PC-9 (cell line): Measurements from ENCODE around the gene CEP68. TPM values are rescaled to one million over a fixed set of nuclear protein-coding genes. Genes with fewer than 3 reads are reported as not detected.
"Not testable (repeated sequence)": the region's sequence is repeated elsewhere in the genome, so short reads cannot be mapped to it uniquely, and the experiment has no call there.

Experiments used
- BruUV-seq: library from RNA; stranded (reverse); fragments of 400-500 nt; replicated peaks from 2 replicates; lab custom pipeline; 2021; lab: Mats Ljungman, UMichigan
- CTCF ChIA-PET: fragments of 300-600 bp; sonication (Branson Sonifier 250); formaldehyde crosslinking; loops from one replicate; lab custom pipeline; 2022; ENCODE audit warnings: antibody characterized with exemption; lab: Charles Lee
- POLR2A ChIA-PET: fragments of 300-600 bp; sonication (Branson Sonifier 250); formaldehyde crosslinking; loops from one replicate; lab custom pipeline; 2022; ENCODE audit warnings: antibody characterized with exemption; ENCODE audit not compliant: unreplicated experiment; lab: Charles Lee
- DNase-seq, 2 experiments: peaks; one replicate each; pipeline versions ENCODE4 v3.0.0 to v3.0.0-alpha.2; 2015 to 2022; ENCODE audit warnings: mixed read lengths in 1 of 2
- H2AFZ ChIP-seq: fragments of 200-600 bp; sonication (generic); 2 replicates; pipeline ENCODE4 v1.8.1; 2017; ENCODE audit warnings: antibody characterized with exemption
- H3F3A ChIP-seq: fragments of 200-600 bp; sonication (generic); 2 replicates; pipeline ENCODE4 v1.8.1; 2017; ENCODE audit warnings: antibody characterized with exemption, mild to moderate bottlenecking, low read depth; ENCODE audit not compliant: insufficient read depth
- H3K27ac ChIP-seq: fragments of 200-600 bp; sonication (generic); 2 replicates; pipeline ENCODE4 v1.6.1; 2016; ENCODE audit warnings: mixed run types
- H3K27me3 ChIP-seq: fragments of 200-600 bp; sonication (generic); 2 replicates; pipeline ENCODE4 v1.6.1; 2016; ENCODE audit warnings: low read depth, mixed run types; ENCODE audit not compliant: insufficient read depth
- H3K36me3 ChIP-seq: fragments of 200-600 bp; sonication (generic); 2 replicates; pipeline ENCODE4 v1.6.1; 2016; ENCODE audit warnings: low read depth, mixed run types
- H3K4me1 ChIP-seq: fragments of 200-600 bp; sonication (generic); replicated peaks from 2 replicates; pipeline ENCODE4 v1.6.1; 2016; ENCODE audit warnings: mixed run types; ENCODE audit not compliant: insufficient read depth
- H3K4me2 ChIP-seq: fragments of 200-600 bp; sonication (generic); 2 replicates; pipeline ENCODE4 v1.6.1; 2017; ENCODE audit warnings: mixed run types
- H3K4me3 ChIP-seq: fragments of 200-600 bp; sonication (generic); 2 replicates; pipeline ENCODE4 v1.6.1; 2016; ENCODE audit warnings: mixed run types
- H3K79me2 ChIP-seq: fragments of 200-600 bp; sonication (generic); 2 replicates; pipeline ENCODE4 v1.6.1; 2017; ENCODE audit warnings: low read depth, mixed run types
- H3K9me2 ChIP-seq: fragments of 200-600 bp; sonication (generic); 2 replicates; pipeline ENCODE4 v1.8.1; 2017; ENCODE audit warnings: mild to moderate bottlenecking; ENCODE audit not compliant: insufficient read depth
- H3K9me3 ChIP-seq: fragments of 200-600 bp; sonication (generic); 2 replicates; pipeline ENCODE4 v1.8.1; 2016; ENCODE audit warnings: low read depth; ENCODE audit not compliant: insufficient read depth
- H4K20me1 ChIP-seq: fragments of 200-600 bp; sonication (generic); 2 replicates; pipeline ENCODE4 v1.8.1; 2017; ENCODE audit not compliant: insufficient read depth
- CTCF ChIP-seq: fragments of 200-600 bp; sonication (generic); conservative IDR thresholded peaks from 2 replicates; pipeline ENCODE4 v1.6.1; 2017; ENCODE audit warnings: mixed run types, antibody characterized with exemption, mild to moderate bottlenecking, moderate library complexity
- EZH2 ChIP-seq: fragments of 200-600 bp; sonication (generic); IDR thresholded peaks from 2 replicates; pipeline ENCODE4 v1.8.0; 2017; ENCODE audit warnings: antibody characterized with exemption, low read depth
- intact Hi-C: fragments of 100-400 bp; cut with micrococcal nuclease; formaldehyde crosslinking; loops from one replicate; pipeline ENCODE4 v1.10.0; 2022; ENCODE audit not compliant: unreplicated experiment
- total RNA-seq: library from RNA; stranded (reverse); gene quantifications from 2 replicates; pipeline ENCODE4 v1.2.3, GENCODE V29; 2021

CEP68 gene
- total RNA-seq, 1 experiment from 2014 or later: 10.8 TPM

GRCh38 chr2:65116645-65117044 lies 60.4 kb downstream of the CEP68 start:
- Histone ChIP-seq H3F3A (peaks cover 4% of the 10 kb centered on the region), H3K27me3 (no peaks in the 10 kb centered on the region), H4K20me1 (peaks cover 99% of the 10 kb centered on the region), H2AFZ (no peak overlapping the region), H3K79me2 (peaks cover 99% of the 10 kb centered on the region), H3K27ac (no peak overlapping the region), H3K36me3 (peaks cover 13% of the 10 kb centered on the region), H3K9me3 (no peaks in the 10 kb centered on the region), H3K4me2 (no peak overlapping the region), H3K9me2 (no peaks in the 10 kb centered on the region), H3K4me3 (no peak overlapping the region), H3K4me1 (no peaks in the 10 kb centered on the region)
- intact Hi-C loops: no loop called here
- no TSS peak for BruUV-seq
- no peak for DNase-seq
- ChIA-PET POLR2A (no interaction called here), CTCF (interaction anchor here (1.5 kb wide), 1 partner anchor 52 kb away, joined by 3 read pairs; no protein-coding TSS in a partner anchor)
- TF ChIP-seq CTCF: no peak
- no peak for TF ChIP-seq EZH2

GRCh38 chr2:65120990-65121693 lies 64.9 kb downstream of the CEP68 start:
- CTCF ChIA-PET: interaction anchor here (0.6 kb wide), 2 partner anchors 58 to 76 kb away, joined by 3 to 4 read pairs; no protein-coding TSS in a partner anchor
- peaks cover 99% of the 10 kb centered on the region for H4K20me1 ChIP-seq
- H3K4me3 ChIP-seq: no peak overlapping the region

GRCh38 chr2:65122313-65122712 lies 66.1 kb downstream of the CEP68 start:
- Histone ChIP-seq H4K20me1 (peaks cover 99% of the 10 kb centered on the region), H3K36me3 (peaks cover 9% of the 10 kb centered on the region), H3K27me3 (no peaks in the 10 kb centered on the region), H3K79me2 (peaks cover 100% of the 10 kb centered on the region), H3K4me1 (peaks cover 20% of the 10 kb centered on the region), H3K9me3 (no peaks in the 10 kb centered on the region), H3K4me2 (no peak overlapping the region), H3K27ac (no peak overlapping the region), H2AFZ (no peak overlapping the region), H3F3A (peaks cover 21% of the 10 kb centered on the region), H3K9me2 (no peaks in the 10 kb centered on the region), H3K4me3 (no peak overlapping the region)
- no TSS peak for BruUV-seq
- TF ChIP-seq EZH2 (no peak), CTCF (no peak)
- ChIA-PET POLR2A (interaction anchor here (0.6 to 0.7 kb wide), 2 partner anchors 67 to 242 kb away, joined by 8 to 11 read pairs; no protein-coding TSS in a partner anchor), CTCF (no interaction called here)
- DNase-seq: no peak
- intact Hi-C loops: no loop called here

More at GRCh38 chr2:65120990-65121693, 64.9 kb downstream of the CEP68 start:
- Histone ChIP-seq H3K9me2 (no peaks in the 10 kb centered on the region), H3K79me2 (peaks cover 100% of the 10 kb centered on the region), H2AFZ (no peak overlapping the region), H3K4me1 (peaks cover 8% of the 10 kb centered on the region; the same call in 1 of the 2 replicates), H3K9me3 (no peaks in the 10 kb centered on the region), H3F3A (peaks cover 21% of the 10 kb centered on the region), H3K27ac (no peak overlapping the region), H3K27me3 (no peaks in the 10 kb centered on the region), H3K4me2 (no peak overlapping the region), H3K36me3 (peaks cover 9% of the 10 kb centered on the region)
- no TSS peak for BruUV-seq
- DNase-seq: no peak
- POLR2A ChIA-PET: no interaction called here
- TF ChIP-seq CTCF (no peak), EZH2 (no peak)
- intact Hi-C loops: no loop called here

- H3K36me3 ChIP-seq, DNase-seq, H3K4me2 ChIP-seq, intact Hi-C loops, H3K9me3 ChIP-seq, BruUV-seq, CTCF ChIA-PET, H3K27ac ChIP-seq, H3K27me3 ChIP-seq, H3K9me2 ChIP-seq, H2AFZ ChIP-seq, H3K4me3 ChIP-seq: not testable (repeated sequence)
- Histone ChIP-seq H3K79me2 (peaks cover 95% of the 10 kb centered on the region), H3F3A (peaks cover 18% of the 10 kb centered on the region), H3K4me1 (peaks cover 33% of the 10 kb centered on the region), H4K20me1 (peaks cover 89% of the 10 kb centered on the region)
- POLR2A ChIA-PET: interaction anchor here (0.6 kb wide), 1 partner anchor 180 kb away, joined by 3 read pairs; no protein-coding TSS in a partner anchor
These were observed 69.2 kb downstream of the CEP68 start for GRCh38 chr2:65125457-65125856.
